AG04449 (cell line): ENCODE results near the gene ARHGEF26.

Experiments used
- CTCF ChIA-PET: fragments of 350-600 bp; formaldehyde crosslinking; extraction: SDS; loops from one replicate; lab custom pipeline; 2021; ENCODE audit warnings: antibody characterized with exemption; lab: Yijun Ruan, JAX
- POLR2A ChIA-PET: fragments of 400-600, 350-600 bp; formaldehyde crosslinking; extraction: SDS; loops from one replicate; lab custom pipeline; 2020; ENCODE audit warnings: antibody characterized with exemption, inconsistent platforms; lab: Yijun Ruan, JAX
- DNase-seq: peaks from one replicate; pipeline ENCODE4 v3.0.0-alpha.2; 2010; ENCODE audit warnings: low read depth, low spot score
- H3K4me3 ChIP-seq: 2 replicates; pipeline ENCODE4 v1.5.1; 2011; ENCODE audit warnings: low read depth, mild to moderate bottlenecking, control low read depth, low read length
- CTCF ChIP-seq: IDR thresholded peaks from one replicate; pipeline ENCODE4 v1.5.1; 2011; ENCODE audit warnings: mild to moderate bottlenecking, moderate library complexity, low read length, control low read depth, inconsistent platforms; ENCODE audit not compliant: insufficient read depth; ENCODE audit errors: missing control alignments

Gene ARHGEF26

GRCh38 chr3:154120961-154121700, at the start of gene ARHGEF26:
ARHGEF26 (plus strand) TSS chr3:154121390; CDS start chr3:154121993, 603 bp downstream.
- H3K4me3 ChIP-seq, result peak within 1 kb of the TSS; percentile 78
- TF ChIP-seq CTCF, result no peak
- POLR2A ChIA-PET, result no interaction called here
- CTCF ChIA-PET, result interaction anchor here (1.6 to 1.9 kb wide), 3 partner anchors 10 to 134 kb away, joined by 4 to 12 read pairs (median 4); no protein-coding TSS in a partner anchor
- DNase-seq, result no peak

- H3K4me3 ChIP-seq, result no peak overlapping the region
- no peak for DNase-seq
- POLR2A ChIA-PET, result no interaction called here
- CTCF ChIA-PET, result no interaction called here
- TF ChIP-seq CTCF, result no peak
Observed at GRCh38 chr3:154074966-154075365, 46.2 kb upstream of the ARHGEF26 start.

GRCh38 chr3:154078672-154079071, 42.5 kb upstream of the ARHGEF26 start:
- TF ChIP-seq CTCF, result no peak
- DNase-seq, result no peak
- ChIA-PET POLR2A (no interaction called here), CTCF (no interaction called here)
- no peak overlapping the region for H3K4me3 ChIP-seq

- no peak for TF ChIP-seq CTCF
- no peak for DNase-seq
- ChIA-PET POLR2A (no interaction called here), CTCF (no interaction called here)
- no peak overlapping the region for H3K4me3 ChIP-seq
Observed at GRCh38 chr3:154081305-154081704, 39.9 kb upstream of the ARHGEF26 start.

GRCh38 chr3:154085071-154085470, 36.1 kb upstream of the ARHGEF26 start:
- POLR2A ChIA-PET, result no interaction called here
- no peak for DNase-seq
- H3K4me3 ChIP-seq, result no peak overlapping the region
- TF ChIP-seq CTCF, result no peak
- CTCF ChIA-PET, result no interaction called here

- no peak for DNase-seq
- no peak for TF ChIP-seq CTCF
- H3K4me3 ChIP-seq, result no peak overlapping the region
- ChIA-PET CTCF (no interaction called here), POLR2A (no interaction called here)
Observed at GRCh38 chr3:154085799-154086198, 35.4 kb upstream of the ARHGEF26 start.
